Measurements from ENCODE around the gene DPP6. TPM values are rescaled to one million over a fixed set of nuclear protein-coding genes. Genes with fewer than 3 reads are reported as not detected.

Gene DPP6
- total RNA-seq, 1 experiment from 2014 or later, result not detected

DNA sequence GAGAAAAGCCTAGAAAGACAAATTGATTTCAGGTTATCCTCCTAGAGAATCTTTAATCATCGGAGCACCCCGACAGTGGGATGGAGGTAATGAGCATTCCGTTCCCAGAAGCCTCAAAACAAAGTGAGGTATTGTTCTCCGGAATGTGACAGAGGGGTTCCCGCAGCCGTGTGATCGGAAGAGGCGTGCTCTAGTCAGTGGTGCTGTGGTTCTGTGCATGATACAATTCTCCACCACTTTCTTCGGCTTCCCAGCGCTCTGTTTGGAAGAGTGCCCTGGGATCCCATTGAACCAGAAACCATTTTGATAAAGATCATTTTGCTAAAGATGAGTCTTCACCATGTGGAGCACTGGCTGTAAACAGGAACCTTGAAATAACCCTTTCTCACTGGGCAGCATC is 516.1 kb downstream of the DPP6 start:
- ChIA-PET CTCF (no interaction called here), POLR2A (no interaction called here)
- no peak for DNase-seq

DNA sequence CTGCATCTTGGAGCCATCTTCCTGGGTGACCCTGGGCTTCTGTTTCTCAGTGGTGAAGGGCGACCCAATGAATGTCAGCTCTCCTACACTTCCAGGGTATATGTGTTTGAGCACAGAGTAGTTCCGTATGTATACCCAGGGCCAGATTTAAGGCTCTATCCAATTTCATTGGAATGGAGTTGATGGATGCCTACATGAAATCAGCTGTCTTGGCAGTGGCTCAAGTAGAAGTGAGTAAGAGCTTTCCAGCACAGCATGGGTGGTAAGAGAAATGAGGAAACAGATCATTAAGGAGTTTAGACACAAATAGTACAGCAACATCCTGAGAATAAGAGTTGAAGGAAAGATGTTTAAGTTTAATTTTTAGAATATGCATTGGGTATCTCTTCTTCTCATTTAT is 517.7 kb downstream of the DPP6 start:
- Mint-ChIP-seq H3K9me3 (ENCODE audit: unreplicated experiment) (no peaks in the 10 kb centered on the region), H3K27ac (ENCODE audit: unreplicated experiment) (no peak overlapping the region), H3K4me3 (ENCODE audit: unreplicated experiment) (no peak overlapping the region), H3K27me3 (ENCODE audit: insufficient read depth, unreplicated experiment) (peaks cover 3% of the 10 kb centered on the region), H3K4me1 (ENCODE audit: low read depth, unreplicated experiment) (no peaks in the 10 kb centered on the region), H3K36me3 (ENCODE audit: insufficient read depth, unreplicated experiment) (no peaks in the 10 kb centered on the region)
- intact Hi-C loops (cut with micrococcal nuclease; ENCODE audit: unreplicated experiment), result loop anchor here (5.0 kb wide), 1 partner anchor 498 kb away; no protein-coding TSS in a partner anchor
- H3K9me3 ChIP-seq, result no peaks in the 10 kb centered on the region
- no TSS peak for BruUV-seq (replicated peaks)
- no peaks in the 10 kb centered on the region for H3K27me3 ChIP-seq (replicated peaks; ENCODE audit: control insufficient read depth, insufficient read depth, low read length)
- no peak overlapping the region for H3K4me3 ChIP-seq (ENCODE audit: low read depth, low read length)
- no peak for DNase-seq
- H3K36me3 ChIP-seq (ENCODE audit: control insufficient read depth, insufficient read depth, low read length), result no peaks in the 10 kb centered on the region
- ChIA-PET POLR2A (no interaction called here), CTCF (no interaction called here)
- H3K4me1 ChIP-seq, result no peaks in the 10 kb centered on the region
- TF ChIP-seq, protein P1, sequence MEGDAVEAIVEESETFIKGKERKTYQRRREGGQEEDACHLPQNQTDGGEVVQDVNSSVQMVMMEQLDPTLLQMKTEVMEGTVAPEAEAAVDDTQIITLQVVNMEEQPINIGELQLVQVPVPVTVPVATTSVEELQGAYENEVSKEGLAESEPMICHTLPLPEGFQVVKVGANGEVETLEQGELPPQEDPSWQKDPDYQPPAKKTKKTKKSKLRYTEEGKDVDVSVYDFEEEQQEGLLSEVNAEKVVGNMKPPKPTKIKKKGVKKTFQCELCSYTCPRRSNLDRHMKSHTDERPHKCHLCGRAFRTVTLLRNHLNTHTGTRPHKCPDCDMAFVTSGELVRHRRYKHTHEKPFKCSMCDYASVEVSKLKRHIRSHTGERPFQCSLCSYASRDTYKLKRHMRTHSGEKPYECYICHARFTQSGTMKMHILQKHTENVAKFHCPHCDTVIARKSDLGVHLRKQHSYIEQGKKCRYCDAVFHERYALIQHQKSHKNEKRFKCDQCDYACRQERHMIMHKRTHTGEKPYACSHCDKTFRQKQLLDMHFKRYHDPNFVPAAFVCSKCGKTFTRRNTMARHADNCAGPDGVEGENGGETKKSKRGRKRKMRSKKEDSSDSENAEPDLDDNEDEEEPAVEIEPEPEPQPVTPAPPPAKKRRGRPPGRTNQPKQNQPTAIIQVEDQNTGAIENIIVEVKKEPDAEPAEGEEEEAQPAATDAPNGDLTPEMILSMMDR (IDR thresholded peaks at IDR 0.05; ENCODE audit: insufficient read depth in 1 of 2, low read depth in 1 of 2, low read length in 1 of 2, severe bottlenecking in 1 of 2, unreplicated experiment in 1 of 2), result no peak

More for the DNA sequence above, 516.1 kb downstream of the DPP6 start:
- H3K4me1 Mint-ChIP-seq (ENCODE audit: low read depth, unreplicated experiment), result no peaks in the 10 kb centered on the region
- no peaks in the 10 kb centered on the region for H3K36me3 ChIP-seq (ENCODE audit: control insufficient read depth, insufficient read depth, low read length)
- no peaks in the 10 kb centered on the region for H3K9me3 ChIP-seq
- H3K4me1 ChIP-seq, result no peaks in the 10 kb centered on the region
- no peaks in the 10 kb centered on the region for H3K36me3 Mint-ChIP-seq (ENCODE audit: insufficient read depth, unreplicated experiment)
- no peak overlapping the region for H3K4me3 ChIP-seq (ENCODE audit: low read depth, low read length)
- H3K4me3 Mint-ChIP-seq (ENCODE audit: unreplicated experiment), result no peak overlapping the region
- intact Hi-C loops (cut with micrococcal nuclease; ENCODE audit: unreplicated experiment), result loop anchor here (5.0 kb wide), 1 partner anchor 496 kb away; no protein-coding TSS in a partner anchor
- no TSS peak for BruUV-seq (replicated peaks)
- H3K27ac Mint-ChIP-seq (ENCODE audit: unreplicated experiment), result no peak overlapping the region
- H3K27me3 ChIP-seq (replicated peaks; ENCODE audit: control insufficient read depth, insufficient read depth, low read length), result no peaks in the 10 kb centered on the region
- H3K9me3 Mint-ChIP-seq (ENCODE audit: unreplicated experiment), result no peaks in the 10 kb centered on the region
- H3K27me3 Mint-ChIP-seq (ENCODE audit: insufficient read depth, unreplicated experiment), result peaks cover 3% of the 10 kb centered on the region
- TF ChIP-seq, protein P1 (IDR thresholded peaks at IDR 0.05; ENCODE audit: insufficient read depth in 1 of 2, low read depth in 1 of 2, low read length in 1 of 2, severe bottlenecking in 1 of 2, unreplicated experiment in 1 of 2), result no peak

DNA sequence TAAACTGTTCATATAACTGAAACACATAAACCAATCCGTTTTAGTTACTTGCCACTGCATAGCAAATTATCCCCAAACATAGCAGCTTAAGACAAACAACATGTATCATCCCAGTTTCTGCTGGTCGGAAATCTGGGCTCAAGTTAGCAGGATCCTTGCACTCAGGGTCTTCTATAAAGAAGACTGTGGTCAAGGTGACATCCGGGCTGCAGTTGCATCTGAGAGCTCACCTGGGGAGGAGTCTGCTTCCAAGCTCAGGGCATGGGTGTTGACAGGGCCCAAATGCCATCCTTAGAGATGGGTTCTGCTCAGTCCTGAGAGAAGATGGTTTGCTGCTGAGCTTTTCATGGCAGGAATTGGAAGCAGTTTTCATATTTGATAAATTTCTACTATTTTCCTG is 519.6 kb downstream of the DPP6 start:
- ChIA-PET POLR2A (no interaction called here), CTCF (no interaction called here)
- no TSS peak for BruUV-seq (replicated peaks)
- Histone ChIP-seq H3K9me3 (no peaks in the 10 kb centered on the region; the same call in 1 of the 2 replicates), H3K4me1 (no peaks in the 10 kb centered on the region), H3K4me3 (ENCODE audit: low read depth, low read length) (no peak overlapping the region), H3K27me3 (replicated peaks; ENCODE audit: control insufficient read depth, insufficient read depth, low read length) (no peaks in the 10 kb centered on the region), H3K36me3 (ENCODE audit: control insufficient read depth, insufficient read depth, low read length) (no peaks in the 10 kb centered on the region)
- Mint-ChIP-seq H3K4me3 (ENCODE audit: unreplicated experiment) (no peak overlapping the region), H3K27me3 (ENCODE audit: insufficient read depth, unreplicated experiment) (peaks cover 5% of the 10 kb centered on the region), H3K9me3 (ENCODE audit: unreplicated experiment) (peaks cover 5% of the 10 kb centered on the region), H3K27ac (ENCODE audit: unreplicated experiment) (no peak overlapping the region), H3K36me3 (ENCODE audit: insufficient read depth, unreplicated experiment) (no peaks in the 10 kb centered on the region), H3K4me1 (ENCODE audit: low read depth, unreplicated experiment) (no peaks in the 10 kb centered on the region)
- TF ChIP-seq, protein P1 (IDR thresholded peaks at IDR 0.05; ENCODE audit: insufficient read depth in 1 of 2, low read depth in 1 of 2, low read length in 1 of 2, severe bottlenecking in 1 of 2, unreplicated experiment in 1 of 2), result no peak
- no peak for DNase-seq
- intact Hi-C loops (cut with micrococcal nuclease; ENCODE audit: unreplicated experiment), result no loop called here

Data from Caco-2 (cell line).